HepG2 (cell line): ENCODE data around the gene SPSB1. TPM values are rescaled to one million over a fixed set of nuclear protein-coding genes. Genes with fewer than 3 reads are reported as not detected.

Source experiments
- AHDC1 ChIP-seq: sonication (generic); formaldehyde crosslinking; IDR thresholded peaks from 2 replicates; pipeline ENCODE4 v1.5.1; 2020; ENCODE audit warnings: mild to moderate bottlenecking, missing genetic modification reagents, borderline replicate concordance
- BRF2 ChIP-seq: sonication (generic); formaldehyde crosslinking; IDR thresholded peaks from 2 replicates; pipeline ENCODE4 v1.8.1; 2022; ENCODE audit warnings: mild to moderate bottlenecking, missing genetic modification reagents
- ERF ChIP-seq: IDR thresholded peaks from 2 replicates; pipeline ENCODE4 v1.6.1; 2018; ENCODE audit warnings: missing biosample characterization, missing genetic modification reagents
- HMG20A ChIP-seq: IDR thresholded peaks from 2 replicates; pipeline ENCODE4 v1.6.1; 2016; ENCODE audit warnings: borderline replicate concordance
- HNRNPLL ChIP-seq: fragments of 200-400 bp; formaldehyde crosslinking; IDR thresholded peaks from 2 replicates; pipeline ENCODE4 v1.6.1; 2017; ENCODE audit warnings: mild to moderate bottlenecking, low read depth, low read length; ENCODE audit not compliant: poor library complexity, severe bottlenecking
- KLF11 ChIP-seq: IDR thresholded peaks from 2 replicates; pipeline ENCODE4 v1.6.1; 2016; ENCODE audit warnings: missing compliant biosample characterization
- RFX1 ChIP-seq: fragments of 450-650 bp; IDR thresholded peaks from 2 replicates; pipeline ENCODE4 v1.6.1; 2017
- RFXANK ChIP-seq: IDR thresholded peaks from 2 replicates; pipeline ENCODE4 v1.6.1; 2016
- RXRB ChIP-seq: IDR thresholded peaks from 2 replicates; pipeline ENCODE4 v1.6.1; 2016; ENCODE audit warnings: borderline replicate concordance, missing genetic modification reagents, missing compliant biosample characterization
- SMAD1 ChIP-seq: sonication (generic); formaldehyde crosslinking; IDR thresholded peaks from 2 replicates; pipeline ENCODE4 v1.4.0; 2020; ENCODE audit warnings: missing genetic modification reagents, low read depth, mild to moderate bottlenecking, borderline replicate concordance
- SNAI1 ChIP-seq: sonication (generic); formaldehyde crosslinking; IDR thresholded peaks from 2 replicates; pipeline ENCODE4 v1.5.0; 2020; ENCODE audit warnings: mild to moderate bottlenecking, missing genetic modification reagents, borderline replicate concordance
- SP2 ChIP-seq: sonication (generic); formaldehyde crosslinking; IDR thresholded peaks from 2 replicates; pipeline ENCODE4 v1.5.1; 2020; ENCODE audit warnings: mild to moderate bottlenecking, missing genetic modification reagents
- SRSF9 ChIP-seq: fragments of 200-400 bp; formaldehyde crosslinking; IDR thresholded peaks from 2 replicates; pipeline ENCODE4 v1.6.1; 2018; ENCODE audit warnings: borderline replicate concordance, mild to moderate bottlenecking, low read depth, low read length; ENCODE audit not compliant: insufficient read depth, poor library complexity, severe bottlenecking
- SYNCRIP ChIP-seq: fragments of 200-400 bp; formaldehyde crosslinking; IDR thresholded peaks from 2 replicates; pipeline ENCODE4 v1.6.1; 2018; ENCODE audit warnings: mild to moderate bottlenecking, low read depth, low read length; ENCODE audit not compliant: insufficient read depth
- TRIM24 ChIP-seq: sonication (generic); formaldehyde crosslinking; IDR thresholded peaks from 2 replicates; pipeline ENCODE4 v1.8.0; 2022; ENCODE audit warnings: mild to moderate bottlenecking, missing genetic modification reagents
- ZNF10 ChIP-seq: sonication (generic); formaldehyde crosslinking; IDR thresholded peaks from 2 replicates; pipeline ENCODE4 v1.4.0; 2020; ENCODE audit warnings: mild to moderate bottlenecking, low read depth, missing genetic modification reagents, borderline replicate concordance
- ZNF337 ChIP-seq: sonication (generic); formaldehyde crosslinking; IDR thresholded peaks from 2 replicates; pipeline ENCODE4 v1.5.1; 2020; ENCODE audit warnings: missing genetic modification reagents, low read depth, mild to moderate bottlenecking, borderline replicate concordance
- ZNF350 ChIP-seq: sonication (generic); formaldehyde crosslinking; IDR thresholded peaks from 2 replicates; pipeline ENCODE4 v1.4.0; 2020; ENCODE audit warnings: mild to moderate bottlenecking, low read depth, missing genetic modification reagents, borderline replicate concordance
- ZNF451 ChIP-seq: sonication (generic); formaldehyde crosslinking; IDR thresholded peaks from 2 replicates; pipeline ENCODE4 v1.5.0; 2020; ENCODE audit warnings: mild to moderate bottlenecking, missing genetic modification reagents
- ZNF513 ChIP-seq: sonication (generic); formaldehyde crosslinking; conservative IDR thresholded peaks from 2 replicates; pipeline ENCODE4 v1.5.0; 2020; ENCODE audit warnings: missing genetic modification reagents
- ZNF615 ChIP-seq: sonication (generic); formaldehyde crosslinking; IDR thresholded peaks from 2 replicates; pipeline ENCODE4 v1.5.0; 2020; ENCODE audit warnings: mild to moderate bottlenecking, missing genetic modification reagents, borderline replicate concordance
- ZNF841 ChIP-seq: sonication (generic); formaldehyde crosslinking; IDR thresholded peaks from 2 replicates; pipeline ENCODE4 v1.8.1; 2023; ENCODE audit warnings: missing genetic modification reagents, borderline replicate concordance
- ZSCAN9 ChIP-seq: IDR thresholded peaks from 2 replicates; pipeline ENCODE4 v1.6.1; 2016; ENCODE audit warnings: borderline replicate concordance
- polyA plus RNA-seq, 8 experiments: library from polyadenylated mRNA; depleted of rRNA in 3 of 8; stranded (reverse) in 7 of 8; unstranded in 1 of 8; fragments of >200 nt; fragmentation: Illumina TruSeq in 4 of 8; extraction: Trizol in 4 of 8; gene quantifications; 2 replicates each; pipeline versions ENCODE4 v1.2.1 to v1.2.3, GENCODE V29; 2011 to 2016; ENCODE audit warnings: low read depth in 4 of 8, missing spikeins in 1 of 8, mixed read lengths in 1 of 8; ENCODE audit not compliant: insufficient read depth in 1 of 8
- total RNA-seq, 5 experiments: library from RNA; depleted of rRNA; stranded (reverse); fragments of >200 nt; fragmentation: Illumina TruSeq; extraction: Trizol; gene quantifications; 2 replicates each; pipeline ENCODE4 v1.2.3, GENCODE V29; 2016; ENCODE audit warnings: low read depth in 1 of 5

SPSB1 gene
- total and polyA plus RNA-seq, 2 of the 13 experiments (the other 11 are each of a cell fraction or from before 2014, with no cell fraction given): 5.0 to 8.0 TPM

GRCh38 chr1:9279172-9279840 lies 13.4 kb upstream of the SPSB1 start (continued):
- no peak for TF ChIP-seq ZNF10 (CRISPR knock-in tag)
- no peak for TF ChIP-seq SRSF9
- TF ChIP-seq SNAI1: no peak
- no peak for TF ChIP-seq KLF11 (CRISPR knock-in tag)
- peak; percentile 48; the same call in 1 of the 2 replicates for TF ChIP-seq RXRB (CRISPR knock-in tag)
- no peak for TF ChIP-seq ZNF615 (CRISPR knock-in tag)
- TF ChIP-seq BRF2: no peak
- TF ChIP-seq RFX1: no peak
- TF ChIP-seq TRIM24: no peak
- TF ChIP-seq SP2 (CRISPR knock-in tag): no peak
- no peak for TF ChIP-seq SYNCRIP
- TF ChIP-seq HNRNPLL: peak; percentile 73
- no peak for TF ChIP-seq ZNF337 (CRISPR knock-in tag)
- no peak for TF ChIP-seq ZSCAN9 (CRISPR knock-in tag)
- no peak for TF ChIP-seq ZNF841 (CRISPR knock-in tag)
- TF ChIP-seq ZNF513: no peak
- TF ChIP-seq ZNF350: 0 out of 2 replicates have a peak, but pooled peaks have one; percentile 48
- no peak for TF ChIP-seq ZNF451 (CRISPR knock-in tag)
- TF ChIP-seq ERF (CRISPR knock-in tag): peak; percentile 40; the same call in 1 of the 2 replicates
- no peak for TF ChIP-seq HMG20A (CRISPR knock-in tag)
- TF ChIP-seq AHDC1: no peak
- no peak for TF ChIP-seq RFXANK (CRISPR knock-in tag)
- no peak for TF ChIP-seq SMAD1 (CRISPR knock-in tag)
